H9 (cell line): ENCODE results near the gene VWA8. TPM values are rescaled to one million over a fixed set of nuclear protein-coding genes. Genes with fewer than 3 reads are reported as not detected.

Experiments
- DNase-seq: peaks from one replicate; pipeline ENCODE4 v3.0.0-alpha.2; 2017
- H2AFZ ChIP-seq: one replicate; pipeline ENCODE4 v1.6.1; 2013; ENCODE audit warnings: mild to moderate bottlenecking, low read length, control low read depth, moderate library complexity
- H2AK5ac ChIP-seq: 2 replicates; pipeline ENCODE4 v1.6.1; 2013; ENCODE audit warnings: low read length, control low read depth, mixed read lengths; ENCODE audit not compliant: insufficient read length
- H2BK120ac ChIP-seq: one replicate; pipeline ENCODE4 v1.6.1; 2013; ENCODE audit warnings: low read depth, mild to moderate bottlenecking, low read length, control low read depth, inconsistent platforms; ENCODE audit not compliant: poor library complexity, severe bottlenecking
- H2BK12ac ChIP-seq: 2 replicates; pipeline ENCODE4 v1.6.1; 2013; ENCODE audit warnings: low read length, control low read depth, mixed read lengths, low read depth; ENCODE audit not compliant: insufficient read length
- H2BK15ac ChIP-seq: 2 replicates; pipeline ENCODE4 v1.6.1; 2013; ENCODE audit warnings: low read depth, low read length, control low read depth
- H2BK20ac ChIP-seq: one replicate; pipeline ENCODE4 v1.6.1; 2013; ENCODE audit warnings: low read depth, mild to moderate bottlenecking, low read length, control low read depth, inconsistent platforms; ENCODE audit not compliant: poor library complexity, severe bottlenecking
- H2BK5ac ChIP-seq: 2 replicates; pipeline ENCODE4 v1.6.1; 2013; ENCODE audit warnings: low read length, control low read depth, mixed read lengths; ENCODE audit not compliant: insufficient read length
- H3K14ac ChIP-seq: 2 replicates; pipeline ENCODE4 v1.6.1; 2013; ENCODE audit warnings: low read length, control low read depth; ENCODE audit not compliant: insufficient read depth
- H3K18ac ChIP-seq: 2 replicates; pipeline ENCODE4 v1.6.1; 2013; ENCODE audit warnings: low read depth, mild to moderate bottlenecking, mixed read lengths, low read length, control low read depth; ENCODE audit not compliant: insufficient read length
- H3K23ac ChIP-seq: 2 replicates; pipeline ENCODE4 v1.6.1; 2013; ENCODE audit warnings: low read length, control low read depth, mixed read lengths, low read depth; ENCODE audit not compliant: insufficient read length
- H3K23me2 ChIP-seq: 2 replicates; pipeline ENCODE4 v1.6.1; 2013; ENCODE audit warnings: low read depth, mild to moderate bottlenecking, mixed read lengths, low read length, control low read depth; ENCODE audit not compliant: insufficient read length, poor library complexity, severe bottlenecking
- H3K27ac ChIP-seq: 2 replicates; pipeline ENCODE4 v1.5.1; 2013; ENCODE audit warnings: low read length, control low read depth, mixed read lengths, low read depth; ENCODE audit not compliant: insufficient read length
- H3K27me3 ChIP-seq: 2 replicates; pipeline ENCODE4 v1.6.1; 2013; ENCODE audit warnings: low read length, control low read depth, inconsistent platforms; ENCODE audit not compliant: insufficient read depth
- H3K4ac ChIP-seq: 2 replicates; pipeline ENCODE4 v1.6.1; 2013; ENCODE audit warnings: low read depth, mild to moderate bottlenecking, control low read depth, inconsistent platforms, low read length, moderate library complexity
- H3K4me1 ChIP-seq: 2 replicates; pipeline ENCODE4 v1.6.1; 2013; ENCODE audit warnings: low read length, control low read depth, inconsistent platforms; ENCODE audit not compliant: insufficient read depth
- H3K4me2 ChIP-seq: 2 replicates; pipeline ENCODE4 v1.6.1; 2013; ENCODE audit warnings: low read length, control low read depth, mixed read lengths; ENCODE audit not compliant: insufficient read length, insufficient read depth
- H3K56ac ChIP-seq: 2 replicates; pipeline ENCODE4 v1.6.1; 2013; ENCODE audit warnings: low read depth, mild to moderate bottlenecking, mixed read lengths, low read length, control low read depth; ENCODE audit not compliant: insufficient read length
- H3K79me1 ChIP-seq: 2 replicates; pipeline ENCODE4 v1.6.1; 2013; ENCODE audit warnings: low read depth, mild to moderate bottlenecking, moderate library complexity, low read length, control low read depth, inconsistent platforms; ENCODE audit not compliant: insufficient read depth, poor library complexity, severe bottlenecking
- H3K79me2 ChIP-seq: 2 replicates; pipeline ENCODE4 v1.6.1; 2013; ENCODE audit warnings: low read length, control low read depth, inconsistent platforms; ENCODE audit not compliant: insufficient read depth
- H3K9ac ChIP-seq: 2 replicates; pipeline ENCODE4 v1.6.1; 2013; ENCODE audit warnings: low read length, control low read depth, mixed read lengths; ENCODE audit not compliant: insufficient read length; ENCODE audit errors: extremely low read depth
- H3K9me3 ChIP-seq: one replicate; pipeline ENCODE4 v1.6.1; 2013; ENCODE audit warnings: low read depth, low read length, inconsistent platforms; ENCODE audit not compliant: control insufficient read depth
- H3T11ph ChIP-seq: one replicate; pipeline ENCODE4 v1.6.1; 2013; ENCODE audit warnings: mild to moderate bottlenecking, low read length, control low read depth, inconsistent platforms
- H4K20me1 ChIP-seq: one replicate; pipeline ENCODE4 v1.6.1; 2013; ENCODE audit not compliant: control insufficient read depth, insufficient read length, insufficient read depth
- H4K5ac ChIP-seq: 2 replicates; pipeline ENCODE4 v1.6.1; 2013; ENCODE audit warnings: low read depth, mild to moderate bottlenecking, mixed read lengths, low read length, control low read depth; ENCODE audit not compliant: insufficient read length
- H4K8ac ChIP-seq: replicated peaks from 2 replicates; pipeline ENCODE4 v1.6.1; 2013; ENCODE audit warnings: low read length, control low read depth, mixed read lengths, low read depth; ENCODE audit not compliant: insufficient read length
- H4K91ac ChIP-seq: 2 replicates; pipeline ENCODE4 v1.6.1; 2013; ENCODE audit warnings: low read depth, mild to moderate bottlenecking, moderate library complexity, mixed read lengths, low read length, control low read depth; ENCODE audit not compliant: insufficient read length
- H3K27ac Mint-ChIP-seq, 3 experiments: 2 replicates in 2 of 3; 3 replicates in 1 of 3; pipeline ENCODE4 v1.8.0; 2020 to 2021; ENCODE audit warnings: mixed read lengths in 3 of 3, mild to moderate bottlenecking in 1 of 3, moderate library complexity in 1 of 3
- H3K27me3 Mint-ChIP-seq: 2 replicates; pipeline ENCODE4 v1.8.0; 2021; ENCODE audit warnings: low read depth, mild to moderate bottlenecking, moderate library complexity, mixed read lengths
- H3K36me3 Mint-ChIP-seq, 3 experiments: 2 replicates in 2 of 3; 3 replicates in 1 of 3; pipeline ENCODE4 v1.8.0; 2020 to 2021; ENCODE audit warnings: low read depth in 3 of 3, mixed read lengths in 3 of 3; ENCODE audit not compliant: insufficient read depth in 1 of 3
- H3K4me1 Mint-ChIP-seq, 2 experiments: 2 replicates each; pipeline ENCODE4 v1.8.0; 2020; ENCODE audit warnings: mixed read lengths in 2 of 2
- H3K4me3 Mint-ChIP-seq, 2 experiments: 2 replicates in 1 of 2; 3 replicates in 1 of 2; pipeline ENCODE4 v1.8.0; 2020 to 2021; ENCODE audit warnings: mild to moderate bottlenecking in 2 of 2, mixed read lengths in 2 of 2, moderate library complexity in 1 of 2
- H3K9me3 Mint-ChIP-seq, 2 experiments: 2 replicates in 1 of 2; 3 replicates in 1 of 2; pipeline ENCODE4 v1.8.0; 2020; ENCODE audit warnings: mild to moderate bottlenecking in 2 of 2, mixed read lengths in 2 of 2, moderate library complexity in 1 of 2
- total RNA-seq: library from RNA; stranded (reverse); gene quantifications from 2 replicates; pipeline ENCODE4 v1.2.1, GENCODE V29; 2021
- TF ChIP-seq, protein P1 (sequence below): fragments of 200-600 bp; sonication (generic); conservative IDR thresholded peaks from 3 replicates; pipeline ENCODE4 v1.8.0; 2021; ENCODE audit warnings: antibody characterized with exemption, mild to moderate bottlenecking

VWA8 gene
- total RNA-seq, 1 experiment from 2014 or later, result 17.4 TPM

DNA sequence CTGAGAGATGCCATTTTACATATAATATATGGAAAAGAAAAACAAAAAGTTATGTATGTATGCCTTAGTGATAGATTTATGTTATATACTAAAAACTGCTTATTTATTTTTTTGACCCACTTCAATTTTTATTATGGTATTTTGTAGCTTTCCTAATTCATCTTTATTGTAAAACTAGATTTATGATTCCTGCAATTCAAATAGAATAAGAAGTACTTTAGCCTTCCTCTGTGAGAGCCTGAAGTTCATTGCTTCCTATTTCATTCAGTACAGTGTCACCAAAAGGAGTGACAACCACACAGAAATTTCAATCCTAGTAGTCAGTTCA is 345.4 kb downstream of the VWA8 start:
- Histone ChIP-seq H3K23me2 (no peaks in the 10 kb centered on the region), H3K27ac (no peak overlapping the region), H3K4ac (no peak overlapping the region), H2AFZ (no peak overlapping the region), H3T11ph (no peak overlapping the region), H3K27me3 (no peaks in the 10 kb centered on the region), H3K79me1 (no peaks in the 10 kb centered on the region), H3K9me3 (no peaks in the 10 kb centered on the region), H3K4me1 (no peaks in the 10 kb centered on the region), H4K5ac (no peak overlapping the region), H3K4me2 (no peak overlapping the region), H4K20me1 (no peaks in the 10 kb centered on the region), H3K79me2 (no peaks in the 10 kb centered on the region), H2AK5ac (no peak overlapping the region), H2BK15ac (no peak overlapping the region), H3K18ac (no peak overlapping the region), H3K23ac (no peak overlapping the region), H2BK5ac (no peak overlapping the region), H3K9ac (no peak overlapping the region), H2BK12ac (no peak overlapping the region), H2BK20ac (no peak overlapping the region), H2BK120ac (no peak overlapping the region), H4K91ac (no peak overlapping the region), H3K56ac (no peak overlapping the region), H3K14ac (no peak overlapping the region), H4K8ac (no peak overlapping the region)
- no peak for DNase-seq
- Mint-ChIP-seq H3K4me1 (peaks cover 0 to 4% of the 10 kb centered on the region in 2 experiments; a peak in 1 of 4 replicates), H3K4me3 (no peak overlapping the region), H3K9me3 (peaks cover 7 to 8% of the 10 kb centered on the region in 2 experiments; a peak in 2 of 5 replicates), H3K27ac (no peak overlapping the region), H3K36me3 (peaks cover 0 to 16% (median 3%) of the 10 kb centered on the region in 3 experiments; a peak in 5 of 7 replicates), H3K27me3 (no peaks in the 10 kb centered on the region)
- TF ChIP-seq, protein P1, sequence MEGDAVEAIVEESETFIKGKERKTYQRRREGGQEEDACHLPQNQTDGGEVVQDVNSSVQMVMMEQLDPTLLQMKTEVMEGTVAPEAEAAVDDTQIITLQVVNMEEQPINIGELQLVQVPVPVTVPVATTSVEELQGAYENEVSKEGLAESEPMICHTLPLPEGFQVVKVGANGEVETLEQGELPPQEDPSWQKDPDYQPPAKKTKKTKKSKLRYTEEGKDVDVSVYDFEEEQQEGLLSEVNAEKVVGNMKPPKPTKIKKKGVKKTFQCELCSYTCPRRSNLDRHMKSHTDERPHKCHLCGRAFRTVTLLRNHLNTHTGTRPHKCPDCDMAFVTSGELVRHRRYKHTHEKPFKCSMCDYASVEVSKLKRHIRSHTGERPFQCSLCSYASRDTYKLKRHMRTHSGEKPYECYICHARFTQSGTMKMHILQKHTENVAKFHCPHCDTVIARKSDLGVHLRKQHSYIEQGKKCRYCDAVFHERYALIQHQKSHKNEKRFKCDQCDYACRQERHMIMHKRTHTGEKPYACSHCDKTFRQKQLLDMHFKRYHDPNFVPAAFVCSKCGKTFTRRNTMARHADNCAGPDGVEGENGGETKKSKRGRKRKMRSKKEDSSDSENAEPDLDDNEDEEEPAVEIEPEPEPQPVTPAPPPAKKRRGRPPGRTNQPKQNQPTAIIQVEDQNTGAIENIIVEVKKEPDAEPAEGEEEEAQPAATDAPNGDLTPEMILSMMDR, result no peak
